WTC11 (cell line): Measurements from ENCODE around the gene FOXC1.

Experiments used
- FOXP1 ChIP-seq: sonication (generic); formaldehyde crosslinking; IDR thresholded peaks from 2 replicates; pipeline ENCODE4 v1.8.0; 2022; ENCODE audit warnings: missing genetic modification reagents, mild to moderate bottlenecking, moderate library complexity, borderline replicate concordance
- JUN ChIP-seq: sonication (generic); formaldehyde crosslinking; IDR thresholded peaks from 2 replicates; pipeline ENCODE4 v1.8.0; 2023; ENCODE audit warnings: mild to moderate bottlenecking, missing genetic modification reagents
- SOX15 ChIP-seq: fragments of 250-450 bp; sonication (Bioruptor Pico); IDR thresholded peaks from 2 replicates; pipeline ENCODE4 v1.9.0; 2021; ENCODE audit warnings: mild to moderate bottlenecking
- ZNF263 ChIP-seq: sonication (generic); formaldehyde crosslinking; IDR thresholded peaks from 2 replicates; pipeline ENCODE4 v1.8.1; 2022; ENCODE audit warnings: low read depth, mild to moderate bottlenecking, moderate library complexity, missing genetic modification reagents
- TF ChIP-seq, protein P1 (sequence below): sonication (generic); formaldehyde crosslinking; IDR thresholded peaks from 2 replicates; pipeline ENCODE4 v1.8.1; 2022; ENCODE audit warnings: low read depth, missing genetic modification reagents, borderline replicate concordance
- TF ChIP-seq, protein P2 (sequence below): fragments of 200-600 bp; IDR thresholded peaks from 2 replicates; pipeline ENCODE4 v1.8.0; 2022; ENCODE audit warnings: antibody characterized with exemption
- TF ChIP-seq, protein P3 (sequence below): sonication (generic); formaldehyde crosslinking; IDR thresholded peaks from 2 replicates; pipeline ENCODE4 v1.8.1; 2023; ENCODE audit warnings: mild to moderate bottlenecking, missing genetic modification reagents
- TF ChIP-seq, protein P4 (sequence below): fragments of 250-450 bp; sonication (Bioruptor Pico); IDR thresholded peaks from 2 replicates; pipeline ENCODE4 v1.9.0; 2021; ENCODE audit warnings: moderate library complexity, mild to moderate bottlenecking, inconsistent platforms, borderline replicate concordance
- TF ChIP-seq, protein P5 (sequence below): sonication (generic); formaldehyde crosslinking; IDR thresholded peaks from 2 replicates; pipeline ENCODE4 v1.8.1; 2022; ENCODE audit warnings: mild to moderate bottlenecking, moderate library complexity, missing genetic modification reagents

DNA sequence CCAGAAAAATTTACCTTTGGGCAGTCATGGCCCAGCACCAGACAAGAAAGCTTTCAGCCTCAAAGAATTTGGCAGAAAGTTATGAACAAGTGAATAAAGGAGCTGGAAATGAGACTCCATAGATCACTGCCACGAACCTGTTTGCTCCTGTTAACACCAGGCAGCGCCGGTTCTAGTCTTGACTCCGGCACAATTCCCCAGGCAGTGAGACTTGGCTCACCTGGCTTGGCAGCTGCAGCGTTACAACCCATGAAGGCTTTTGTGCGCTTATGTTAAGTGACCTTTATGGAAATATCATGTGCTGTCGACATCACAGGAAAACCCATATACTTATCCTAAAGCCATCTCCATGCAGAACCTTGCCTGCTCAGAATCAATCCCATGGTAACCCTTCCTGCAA, 22.2 kb upstream of the FOXC1 start:
- TF ChIP-seq, protein P1, sequence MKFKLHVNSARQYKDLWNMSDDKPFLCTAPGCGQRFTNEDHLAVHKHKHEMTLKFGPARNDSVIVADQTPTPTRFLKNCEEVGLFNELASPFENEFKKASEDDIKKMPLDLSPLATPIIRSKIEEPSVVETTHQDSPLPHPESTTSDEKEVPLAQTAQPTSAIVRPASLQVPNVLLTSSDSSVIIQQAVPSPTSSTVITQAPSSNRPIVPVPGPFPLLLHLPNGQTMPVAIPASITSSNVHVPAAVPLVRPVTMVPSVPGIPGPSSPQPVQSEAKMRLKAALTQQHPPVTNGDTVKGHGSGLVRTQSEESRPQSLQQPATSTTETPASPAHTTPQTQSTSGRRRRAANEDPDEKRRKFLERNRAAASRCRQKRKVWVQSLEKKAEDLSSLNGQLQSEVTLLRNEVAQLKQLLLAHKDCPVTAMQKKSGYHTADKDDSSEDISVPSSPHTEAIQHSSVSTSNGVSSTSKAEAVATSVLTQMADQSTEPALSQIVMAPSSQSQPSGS (CRISPR knock-in tag), result no peak
- TF ChIP-seq, protein P2, sequence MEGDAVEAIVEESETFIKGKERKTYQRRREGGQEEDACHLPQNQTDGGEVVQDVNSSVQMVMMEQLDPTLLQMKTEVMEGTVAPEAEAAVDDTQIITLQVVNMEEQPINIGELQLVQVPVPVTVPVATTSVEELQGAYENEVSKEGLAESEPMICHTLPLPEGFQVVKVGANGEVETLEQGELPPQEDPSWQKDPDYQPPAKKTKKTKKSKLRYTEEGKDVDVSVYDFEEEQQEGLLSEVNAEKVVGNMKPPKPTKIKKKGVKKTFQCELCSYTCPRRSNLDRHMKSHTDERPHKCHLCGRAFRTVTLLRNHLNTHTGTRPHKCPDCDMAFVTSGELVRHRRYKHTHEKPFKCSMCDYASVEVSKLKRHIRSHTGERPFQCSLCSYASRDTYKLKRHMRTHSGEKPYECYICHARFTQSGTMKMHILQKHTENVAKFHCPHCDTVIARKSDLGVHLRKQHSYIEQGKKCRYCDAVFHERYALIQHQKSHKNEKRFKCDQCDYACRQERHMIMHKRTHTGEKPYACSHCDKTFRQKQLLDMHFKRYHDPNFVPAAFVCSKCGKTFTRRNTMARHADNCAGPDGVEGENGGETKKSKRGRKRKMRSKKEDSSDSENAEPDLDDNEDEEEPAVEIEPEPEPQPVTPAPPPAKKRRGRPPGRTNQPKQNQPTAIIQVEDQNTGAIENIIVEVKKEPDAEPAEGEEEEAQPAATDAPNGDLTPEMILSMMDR, result no peak
- TF ChIP-seq, protein P3, sequence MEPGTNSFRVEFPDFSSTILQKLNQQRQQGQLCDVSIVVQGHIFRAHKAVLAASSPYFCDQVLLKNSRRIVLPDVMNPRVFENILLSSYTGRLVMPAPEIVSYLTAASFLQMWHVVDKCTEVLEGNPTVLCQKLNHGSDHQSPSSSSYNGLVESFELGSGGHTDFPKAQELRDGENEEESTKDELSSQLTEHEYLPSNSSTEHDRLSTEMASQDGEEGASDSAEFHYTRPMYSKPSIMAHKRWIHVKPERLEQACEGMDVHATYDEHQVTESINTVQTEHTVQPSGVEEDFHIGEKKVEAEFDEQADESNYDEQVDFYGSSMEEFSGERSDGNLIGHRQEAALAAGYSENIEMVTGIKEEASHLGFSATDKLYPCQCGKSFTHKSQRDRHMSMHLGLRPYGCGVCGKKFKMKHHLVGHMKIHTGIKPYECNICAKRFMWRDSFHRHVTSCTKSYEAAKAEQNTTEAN (CRISPR knock-in tag), result no peak
- TF ChIP-seq JUN (CRISPR knock-in tag) (no peak), FOXP1 (CRISPR knock-in tag) (no peak), ZNF263 (no peak), SOX15 (CRISPR knock-in tag) (no peak)
- TF ChIP-seq, protein P4, sequence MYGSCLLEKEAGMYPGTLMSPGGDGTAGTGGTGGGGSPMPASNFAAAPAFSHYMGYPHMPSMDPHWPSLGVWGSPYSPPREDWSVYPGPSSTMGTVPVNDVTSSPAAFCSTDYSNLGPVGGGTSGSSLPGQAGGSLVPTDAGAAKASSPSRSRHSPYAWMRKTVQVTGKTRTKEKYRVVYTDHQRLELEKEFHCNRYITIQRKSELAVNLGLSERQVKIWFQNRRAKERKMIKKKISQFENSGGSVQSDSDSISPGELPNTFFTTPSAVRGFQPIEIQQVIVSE (CRISPR knock-in tag), result no peak
- TF ChIP-seq, protein P5, sequence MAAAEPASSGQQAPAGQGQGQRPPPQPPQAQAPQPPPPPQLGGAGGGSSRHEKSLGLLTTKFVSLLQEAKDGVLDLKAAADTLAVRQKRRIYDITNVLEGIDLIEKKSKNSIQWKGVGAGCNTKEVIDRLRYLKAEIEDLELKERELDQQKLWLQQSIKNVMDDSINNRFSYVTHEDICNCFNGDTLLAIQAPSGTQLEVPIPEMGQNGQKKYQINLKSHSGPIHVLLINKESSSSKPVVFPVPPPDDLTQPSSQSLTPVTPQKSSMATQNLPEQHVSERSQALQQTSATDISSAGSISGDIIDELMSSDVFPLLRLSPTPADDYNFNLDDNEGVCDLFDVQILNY (CRISPR knock-in tag), result no peak
